Fibroblast of skin of left quadriceps (primary cell): Measurements from ENCODE around the gene BANK1.

Source experiments
- DNase-seq, 2 experiments: peaks; one replicate each; pipeline ENCODE4 v3.0.0-alpha.2; 2013; ENCODE audit warnings: low read depth in 2 of 2

BANK1 gene

DNA sequence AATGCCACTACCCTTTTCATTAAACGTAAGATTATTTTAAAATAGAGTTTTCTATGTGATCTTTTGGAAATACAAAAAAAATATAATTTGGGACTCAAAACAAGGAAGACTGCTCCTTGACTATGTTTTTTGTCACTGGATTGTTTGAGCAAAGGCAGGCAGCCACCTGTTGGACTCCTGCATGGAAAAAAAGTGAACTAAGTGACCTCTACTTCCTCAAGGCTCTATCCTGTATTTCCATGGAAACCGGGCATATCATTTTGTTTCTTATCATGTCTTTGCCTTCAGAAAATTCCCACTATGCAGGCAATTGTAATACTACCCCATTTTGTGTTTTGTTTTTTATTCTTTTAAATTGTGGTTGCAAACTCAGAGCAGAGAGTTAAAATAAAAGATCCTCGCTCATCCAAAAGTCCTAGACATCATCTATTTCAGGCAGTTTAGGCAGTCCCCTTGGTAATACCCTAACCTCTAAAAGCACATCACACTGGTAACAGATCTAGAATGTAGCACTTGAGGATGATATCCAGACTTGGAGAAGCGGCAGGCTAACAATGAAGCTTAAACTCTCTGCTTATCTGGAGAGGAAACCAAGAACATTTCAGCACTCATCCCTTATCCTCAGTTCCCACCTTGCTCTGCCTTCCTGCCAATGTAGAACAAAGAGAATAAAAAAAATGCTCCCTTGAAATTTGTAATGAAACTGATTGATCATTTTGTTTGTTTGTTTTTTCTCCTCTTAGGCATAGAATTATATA lies 165.7 kb downstream of the BANK1 start:
- DNase-seq: no peak

- DNase-seq: no peak
Observed at GRCh38 chr4:101958547-101958946, 168.0 kb downstream of the BANK1 start.

DNA sequence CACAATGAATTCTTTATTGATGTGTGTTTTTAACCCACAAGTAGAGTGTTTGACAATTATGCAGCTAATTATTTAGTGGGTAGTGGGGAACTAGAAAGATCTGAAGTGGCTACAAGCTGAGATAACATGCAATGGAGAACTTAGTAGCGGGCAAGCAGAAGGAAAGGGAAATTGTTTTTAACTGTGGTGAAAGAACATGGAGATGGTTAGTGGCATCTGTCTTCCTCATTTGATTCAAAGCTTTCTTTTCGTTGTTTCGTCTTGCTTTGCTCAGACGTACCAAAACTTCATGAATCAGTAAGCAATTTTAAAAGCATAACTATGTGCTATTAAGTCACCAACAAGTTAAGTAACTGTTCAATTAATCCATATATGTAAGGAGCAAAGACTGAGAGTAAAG lies 169.9 kb downstream of the BANK1 start:
- DNase-seq: no peak

- DNase-seq: no peak
Observed at GRCh38 chr4:101961144-101961543, 170.6 kb downstream of the BANK1 start.

GRCh38 chr4:101967697-101968346 lies 177.3 kb downstream of the BANK1 start:
- DNase-seq: no peak

- no peak for DNase-seq
Observed at GRCh38 chr4:101968364-101968763, 177.8 kb downstream of the BANK1 start.

- DNase-seq: no peak
Observed at GRCh38 chr4:101969965-101970364, 179.4 kb downstream of the BANK1 start.

DNA sequence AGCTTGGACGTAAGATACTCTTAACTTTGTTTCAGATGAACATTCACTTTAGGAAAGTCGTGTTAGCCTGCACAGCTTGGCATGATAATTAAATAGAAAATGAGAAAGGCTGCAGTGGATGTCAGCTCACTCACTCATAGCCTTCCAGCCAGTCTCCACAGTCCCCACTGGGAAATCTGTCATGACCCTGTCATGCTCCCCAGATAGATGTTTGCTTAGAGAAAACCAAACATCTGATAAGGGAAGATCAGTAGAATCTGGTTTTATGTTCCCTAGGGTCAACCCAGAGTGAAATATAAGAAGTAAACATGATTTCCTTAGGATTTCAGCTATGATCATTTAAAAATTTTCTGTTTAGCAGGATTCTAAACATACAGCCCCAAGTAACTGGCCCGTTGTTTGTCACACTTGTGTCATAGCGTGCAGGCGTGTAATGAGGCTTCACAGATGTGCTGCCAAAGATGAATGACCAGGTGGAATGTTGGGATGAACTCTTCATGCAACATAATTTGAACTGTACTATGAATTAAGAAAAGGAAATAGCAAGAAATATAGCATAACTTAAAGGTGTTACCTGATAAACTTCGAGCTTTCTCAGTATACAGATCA lies 180.1 kb downstream of the BANK1 start:
- DNase-seq: no peak

DNA sequence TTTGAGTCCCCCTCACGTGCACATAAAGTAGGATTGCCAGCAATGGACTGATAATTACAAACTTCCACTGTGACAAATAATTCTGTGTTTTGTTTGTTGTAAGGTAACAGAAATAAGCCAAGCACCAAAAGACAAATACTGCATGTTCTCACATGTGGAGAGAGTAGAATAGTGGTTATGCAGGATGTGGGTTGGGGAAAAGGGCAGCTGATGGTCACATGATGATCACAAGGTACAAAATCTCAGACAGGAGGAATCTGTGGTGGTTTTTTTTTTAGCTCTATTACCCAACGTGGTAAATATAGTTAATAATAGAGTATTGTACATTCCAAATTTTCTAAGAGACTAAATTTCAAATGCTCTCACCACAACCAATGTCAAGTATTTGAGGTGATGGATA lies 182.3 kb downstream of the BANK1 start:
- DNase-seq: no peak

DNA sequence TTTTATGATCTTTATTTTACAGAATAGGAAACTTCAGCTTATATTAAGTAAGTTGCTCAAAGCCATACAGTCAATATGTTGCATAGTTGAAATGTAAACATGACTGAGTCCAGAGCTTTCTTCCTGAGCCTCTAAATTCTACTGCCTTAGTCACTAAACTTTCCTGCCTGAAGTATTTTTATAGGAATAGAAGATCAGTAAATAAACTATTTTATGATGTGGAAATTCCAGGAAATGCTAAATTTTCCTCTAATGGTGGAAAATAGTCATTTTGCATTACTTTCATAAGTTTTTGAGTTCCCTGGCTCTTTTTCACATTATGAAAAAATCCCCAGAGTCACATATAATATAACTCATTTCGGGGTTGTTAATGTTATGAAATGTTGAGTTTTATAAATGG lies 182.8 kb downstream of the BANK1 start:
- peak in 1 of 2 experiments; percentile 32 for DNase-seq

DNA sequence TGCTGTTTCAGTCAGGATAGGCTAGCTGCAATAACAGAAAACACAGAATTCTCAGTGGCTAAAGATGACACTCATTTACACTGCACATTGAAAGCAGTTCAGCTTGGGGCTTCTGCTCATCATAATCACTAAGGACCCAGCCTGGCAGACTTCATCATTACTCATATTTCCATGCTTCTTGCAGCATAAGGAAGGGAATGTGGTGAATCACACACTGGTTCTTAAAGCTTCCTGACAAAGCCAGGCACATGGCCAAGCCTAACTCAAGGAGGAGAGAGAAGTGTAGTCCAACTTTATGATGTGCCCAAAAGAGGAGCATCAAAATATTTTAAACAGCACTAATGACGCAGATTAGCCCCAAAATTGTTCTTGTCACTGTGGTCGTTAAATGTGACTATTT lies 186.5 kb downstream of the BANK1 start:
- DNase-seq: peak; percentile 96 to 97

DNA sequence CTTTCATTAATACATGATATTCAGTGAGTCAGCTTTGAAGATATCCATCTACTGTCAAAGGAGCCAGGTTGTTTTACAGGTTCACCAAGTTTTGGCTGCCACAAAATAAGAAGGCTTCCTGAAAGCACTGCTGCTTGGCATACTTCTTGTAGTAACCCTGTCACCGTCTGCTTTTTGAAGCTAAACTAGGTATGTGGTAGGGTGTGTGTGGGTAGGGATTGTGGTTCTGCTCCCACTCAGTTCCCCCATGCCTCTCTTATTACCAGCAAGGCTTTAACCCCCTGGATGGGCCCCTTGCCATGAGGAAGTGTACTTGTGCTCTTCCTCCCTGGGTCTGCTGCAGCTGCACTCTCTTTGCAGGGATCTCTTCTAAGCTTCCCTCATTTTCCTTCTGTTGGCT lies 191.2 kb downstream of the BANK1 start:
- DNase-seq: no peak

- DNase-seq: no peak
Observed at GRCh38 chr4:101983835-101984234, 193.3 kb downstream of the BANK1 start.

- DNase-seq: no peak
Observed at GRCh38 chr4:101987623-101988243, 197.2 kb downstream of the BANK1 start.

- DNase-seq: no peak
Observed at GRCh38 chr4:101989551-101989950, 199.0 kb downstream of the BANK1 start.

- DNase-seq: no peak
Observed at GRCh38 chr4:101992446-101992845, 201.9 kb downstream of the BANK1 start.

DNA sequence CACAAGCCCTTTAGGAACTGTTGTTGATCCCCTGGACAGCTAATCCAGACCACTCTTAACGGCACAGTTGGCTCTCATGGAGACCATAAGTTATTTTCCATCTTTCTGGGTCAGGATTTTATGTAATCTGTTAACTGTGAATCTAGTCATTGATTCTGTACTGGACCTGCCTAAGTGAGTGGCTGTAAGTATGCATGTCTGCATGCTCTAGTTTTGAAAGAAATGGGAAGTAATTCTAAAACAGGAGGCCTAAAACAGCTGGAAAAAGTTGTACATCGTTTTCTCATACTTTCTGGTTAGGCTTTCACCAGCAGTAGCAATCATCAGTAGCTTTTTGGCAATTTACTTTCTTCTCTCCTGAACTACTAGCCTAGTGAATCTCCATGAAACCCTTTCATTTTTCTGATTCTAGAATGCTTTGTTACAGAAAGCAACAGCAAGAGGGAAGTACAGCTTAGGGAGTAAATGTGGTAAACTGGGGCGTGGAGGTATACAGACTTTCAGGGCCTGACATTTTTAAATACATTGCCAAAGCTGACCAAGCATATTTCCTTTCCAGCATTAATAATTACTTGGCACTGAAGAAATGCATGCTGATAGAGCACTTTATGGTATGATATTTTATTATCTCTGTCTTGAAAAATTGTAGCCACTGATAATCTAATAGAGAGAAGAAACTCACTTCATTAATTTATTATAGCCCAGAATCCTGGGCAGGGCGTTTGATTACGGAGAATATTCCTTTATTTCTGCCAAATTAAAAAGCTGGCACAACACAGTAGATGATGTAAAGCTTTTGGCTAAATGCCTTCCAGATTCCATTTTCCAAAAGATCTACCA lies 202.7 kb downstream of the BANK1 start:
- DNase-seq: no peak

DNA sequence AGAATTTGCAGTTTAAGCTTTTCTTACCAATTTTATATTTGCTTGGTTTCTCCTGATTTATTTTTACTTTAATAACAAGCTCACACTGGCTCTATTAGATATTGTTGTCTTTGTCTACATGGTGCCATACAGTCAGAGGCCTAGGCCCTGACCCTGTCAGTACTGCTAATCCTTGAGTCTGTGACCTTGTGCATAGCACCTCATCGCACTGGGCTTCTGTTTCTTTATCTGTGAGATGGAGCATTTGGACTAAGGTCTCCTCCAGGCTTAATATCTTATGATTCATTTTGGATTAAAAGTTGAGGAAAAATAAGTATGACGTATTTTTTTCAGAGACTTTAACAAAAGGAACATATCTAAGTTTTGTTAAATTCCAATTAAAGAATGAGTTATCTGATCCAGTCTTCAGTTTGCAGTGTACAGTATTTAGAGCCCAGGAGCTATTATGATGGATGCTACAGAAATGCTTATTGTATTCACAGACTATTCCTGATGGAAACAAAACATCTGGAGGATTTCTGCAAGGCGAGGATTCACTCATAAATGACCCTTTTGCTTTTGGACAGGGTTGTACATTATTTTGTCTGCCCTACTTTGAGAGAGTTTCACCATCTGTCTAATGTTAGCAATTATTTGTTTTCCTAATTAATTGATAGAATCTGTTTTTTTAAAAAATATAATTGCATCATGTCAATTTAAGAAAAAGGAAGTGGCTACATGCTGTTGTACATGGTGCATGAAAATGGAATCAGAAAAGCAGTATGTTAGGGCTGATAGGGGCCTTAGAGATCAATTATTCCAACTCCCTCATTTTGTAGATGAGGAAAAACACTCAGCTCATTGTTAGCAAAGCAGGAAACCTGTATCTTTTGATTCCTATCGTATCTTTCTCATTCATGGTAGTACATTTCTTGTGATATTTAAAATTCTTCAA lies 203.6 kb downstream of the BANK1 start:
- no peak for DNase-seq

GRCh38 chr4:102007959-102008425 lies 217.5 kb downstream of the BANK1 start:
- DNase-seq: no peak

GRCh38 chr4:102008711-102009110 lies 218.2 kb downstream of the BANK1 start:
- no peak for DNase-seq
